SW480 (cell line): Measurements from ENCODE around the gene GSTP1.

Experiments
- DNase-seq: peaks from one replicate; pipeline ENCODE4 v3.0.0-alpha.2; 2016; ENCODE audit warnings: low spot score

GSTP1 gene

GRCh38 chr11:67630228-67630942 is 46.8 kb downstream of the GSTP1 start:
- peak; percentile 99 for DNase-seq

GRCh38 chr11:67630943-67631331 is 47.3 kb downstream of the GSTP1 start:
- no peak for DNase-seq

GRCh38 chr11:67631411-67631810 is 47.8 kb downstream of the GSTP1 start:
- DNase-seq = no peak

- no peak for DNase-seq
Measured at GRCh38 chr11:67631853-67632174, 48.2 kb downstream of the GSTP1 start.

GRCh38 chr11:67632175-67632981 is 48.8 kb downstream of the GSTP1 start:
- DNase-seq = no peak

- no peak for DNase-seq
Measured at GRCh38 chr11:67632982-67633755, 49.6 kb downstream of the GSTP1 start.

GRCh38 chr11:67633758-67634365 is 50.2 kb downstream of the GSTP1 start:
- DNase-seq = no peak

- DNase-seq = no peak
Measured at GRCh38 chr11:67634366-67635230, 51.0 kb downstream of the GSTP1 start.

- DNase-seq = no peak
Measured at GRCh38 chr11:67635231-67635521, 51.6 kb downstream of the GSTP1 start.
